Activated CD4-positive, alpha-beta memory T cell treated with anti-CD3 and anti-CD28 coated beads for 36 hours (primary cell): Measurements from ENCODE around the gene TSHZ2. TPM values are rescaled to one million over a fixed set of nuclear protein-coding genes. Genes with fewer than 3 reads are reported as not detected.

Source experiments
- CTCF ChIA-PET: fragments of 350-600 bp; sonication (Branson Sonifier 250); formaldehyde crosslinking; loops from one replicate; lab custom pipeline; 2021; ENCODE audit warnings: antibody characterized with exemption, inconsistent platforms; lab: Charles Lee
- POLR2A ChIA-PET: fragments of 350-600 bp; sonication (Branson Sonifier 250); formaldehyde crosslinking; loops from one replicate; lab custom pipeline; 2021; ENCODE audit warnings: antibody characterized with exemption; lab: Charles Lee
- DNase-seq: peaks from one replicate; pipeline ENCODE4 v3.0.0-alpha.2; 2020
- H3K27ac Mint-ChIP-seq: one replicate; pipeline ENCODE4 v1.8.0; 2021; ENCODE audit warnings: mixed read lengths
- H3K27me3 Mint-ChIP-seq: one replicate; pipeline ENCODE4 v1.8.0; 2021; ENCODE audit warnings: mixed read lengths
- H3K36me3 Mint-ChIP-seq: one replicate; pipeline ENCODE4 v1.8.0; 2021; ENCODE audit warnings: mixed read lengths
- H3K4me1 Mint-ChIP-seq: one replicate; pipeline ENCODE4 v1.8.0; 2021; ENCODE audit warnings: low read depth, mixed read lengths
- H3K4me3 Mint-ChIP-seq: one replicate; pipeline ENCODE4 v1.8.0; 2021; ENCODE audit warnings: mild to moderate bottlenecking, mixed read lengths
- H3K9me3 Mint-ChIP-seq: one replicate; pipeline ENCODE4 v1.8.0; 2021; ENCODE audit warnings: mixed read lengths
- intact Hi-C: fragments of 100-400 bp; cut with micrococcal nuclease; formaldehyde crosslinking; loops from one replicate; pipeline ENCODE4 v1.15.1; 2023
- total RNA-seq, 2 experiments: library from RNA; stranded (reverse); gene quantifications; one replicate each; pipeline ENCODE4 v1.2.3, GENCODE V29; 2021

Gene TSHZ2
- total RNA-seq, 2 experiments from 2014 or later: 28.9 to 36.0 TPM

DNA sequence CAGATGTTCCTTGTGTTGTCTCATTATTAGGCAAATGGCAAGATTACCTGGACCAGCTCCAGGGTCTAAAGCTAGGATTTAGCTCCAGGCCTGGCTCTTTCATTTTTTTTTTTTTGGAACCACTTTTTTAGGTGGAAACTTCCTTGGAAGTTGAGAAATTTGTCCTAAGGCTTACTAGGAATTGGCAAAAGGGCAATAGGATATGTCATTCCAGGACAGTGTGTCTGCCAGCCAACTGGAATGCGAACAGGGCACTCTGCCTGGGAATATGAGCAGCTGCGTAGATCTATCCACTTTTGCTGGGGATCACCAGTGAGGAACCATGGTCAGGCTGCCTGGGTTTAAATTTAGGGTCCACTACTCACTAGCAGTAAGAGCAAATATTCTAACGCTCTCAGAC, 304.0 kb downstream of the TSHZ2 start:
- POLR2A ChIA-PET: interaction anchor here (0.6 kb wide), 1 partner anchor 66 kb away, joined by 3 read pairs; no protein-coding TSS in a partner anchor
- Mint-ChIP-seq H3K4me1 (no peaks in the 10 kb centered on the region), H3K27ac (no peak overlapping the region), H3K27me3 (no peaks in the 10 kb centered on the region), H3K4me3 (no peak overlapping the region), H3K9me3 (no peaks in the 10 kb centered on the region), H3K36me3 (peaks cover 7% of the 10 kb centered on the region)
- intact Hi-C loops: no loop called here
- no peak for DNase-seq
- CTCF ChIA-PET: no interaction called here

DNA sequence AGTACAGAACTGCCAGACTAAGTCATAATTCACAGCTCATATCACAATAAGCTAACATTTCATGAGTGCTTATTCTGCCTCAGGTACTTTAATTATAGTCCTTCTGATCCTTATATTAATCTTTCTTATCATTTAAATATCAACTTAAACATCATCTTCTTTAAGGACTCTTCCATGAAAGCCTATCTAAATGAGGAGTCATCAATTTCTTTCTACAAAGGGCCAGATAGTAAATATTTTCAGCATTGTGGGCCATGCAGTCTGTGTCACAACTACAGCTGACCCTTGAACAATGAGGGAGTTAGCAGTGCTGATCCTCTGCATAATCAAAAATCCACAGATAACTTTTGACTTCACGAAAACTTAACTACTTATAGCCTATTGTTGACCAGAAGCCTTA, 306.4 kb downstream of the TSHZ2 start:
- H3K27me3 Mint-ChIP-seq: no peaks in the 10 kb centered on the region
- peaks cover 6% of the 10 kb centered on the region for H3K36me3 Mint-ChIP-seq
- no peaks in the 10 kb centered on the region for H3K4me1 Mint-ChIP-seq
- no peak overlapping the region for H3K27ac Mint-ChIP-seq
- intact Hi-C loops: no loop called here
- no peaks in the 10 kb centered on the region for H3K9me3 Mint-ChIP-seq
- no peak overlapping the region for H3K4me3 Mint-ChIP-seq
- ChIA-PET POLR2A (no interaction called here), CTCF (interaction anchor here (1.6 kb wide), 1 partner anchor 16 kb away, joined by 4 read pairs; no protein-coding TSS in a partner anchor)
- no peak for DNase-seq

DNA sequence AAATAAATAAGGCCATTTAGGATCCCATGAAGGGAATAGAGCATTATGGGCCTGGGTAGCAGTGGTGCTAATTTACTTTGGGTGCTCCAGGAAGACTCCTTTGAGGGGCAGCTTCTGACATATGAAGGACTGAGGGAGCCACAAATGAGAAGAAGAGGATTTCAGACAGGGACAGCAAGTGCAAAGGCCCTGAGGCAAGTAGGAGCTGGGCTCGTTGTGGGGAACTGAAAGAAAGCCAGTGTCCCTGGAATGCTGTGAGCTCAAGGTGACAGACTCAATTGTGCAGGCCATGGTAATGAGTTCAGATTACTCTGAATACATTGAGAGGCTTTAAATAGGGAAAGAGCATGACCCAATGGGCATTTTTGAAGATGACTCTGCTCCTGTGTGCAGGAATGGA, 307.6 kb downstream of the TSHZ2 start:
- Mint-ChIP-seq H3K9me3 (no peaks in the 10 kb centered on the region), H3K4me1 (no peaks in the 10 kb centered on the region), H3K4me3 (no peak overlapping the region), H3K27ac (no peak overlapping the region), H3K27me3 (no peaks in the 10 kb centered on the region), H3K36me3 (peaks cover 5% of the 10 kb centered on the region)
- intact Hi-C loops: no loop called here
- CTCF ChIA-PET: no interaction called here
- POLR2A ChIA-PET: no interaction called here
- DNase-seq: no peak

DNA sequence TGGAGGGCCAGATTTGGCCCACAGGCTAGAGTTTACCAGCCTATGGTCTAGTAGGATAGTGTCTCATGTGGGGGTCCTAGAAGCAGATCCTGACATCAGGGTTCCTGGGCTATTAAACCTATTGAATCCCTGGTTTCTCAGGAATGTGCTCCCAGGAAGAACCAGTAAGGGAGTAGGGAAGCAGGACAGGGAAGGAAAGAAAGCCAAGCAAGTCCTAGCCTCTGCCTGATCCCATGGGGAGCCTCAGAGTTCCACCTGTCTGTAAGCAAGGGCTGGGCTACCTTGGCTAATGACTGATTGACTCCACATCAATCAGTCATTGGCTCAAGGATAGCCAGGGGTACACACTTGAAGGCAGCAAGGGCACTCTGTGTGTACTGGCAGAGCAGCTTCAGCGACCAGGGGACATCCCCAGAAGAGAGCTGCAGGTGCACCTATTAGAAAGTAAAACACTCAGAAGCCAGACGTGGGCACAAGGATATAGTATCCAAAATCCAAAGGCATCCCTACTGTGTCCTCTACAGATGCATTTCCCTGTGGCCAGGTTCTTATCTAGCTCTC, 309.5 kb downstream of the TSHZ2 start:
- H3K4me1 Mint-ChIP-seq: no peaks in the 10 kb centered on the region
- no peak for DNase-seq
- ChIA-PET CTCF (no interaction called here), POLR2A (no interaction called here)
- intact Hi-C loops: no loop called here
- peaks cover 1% of the 10 kb centered on the region for H3K27me3 Mint-ChIP-seq
- no peak overlapping the region for H3K4me3 Mint-ChIP-seq
- H3K36me3 Mint-ChIP-seq: peaks cover 5% of the 10 kb centered on the region
- no peaks in the 10 kb centered on the region for H3K9me3 Mint-ChIP-seq
- H3K27ac Mint-ChIP-seq: no peak overlapping the region

DNA sequence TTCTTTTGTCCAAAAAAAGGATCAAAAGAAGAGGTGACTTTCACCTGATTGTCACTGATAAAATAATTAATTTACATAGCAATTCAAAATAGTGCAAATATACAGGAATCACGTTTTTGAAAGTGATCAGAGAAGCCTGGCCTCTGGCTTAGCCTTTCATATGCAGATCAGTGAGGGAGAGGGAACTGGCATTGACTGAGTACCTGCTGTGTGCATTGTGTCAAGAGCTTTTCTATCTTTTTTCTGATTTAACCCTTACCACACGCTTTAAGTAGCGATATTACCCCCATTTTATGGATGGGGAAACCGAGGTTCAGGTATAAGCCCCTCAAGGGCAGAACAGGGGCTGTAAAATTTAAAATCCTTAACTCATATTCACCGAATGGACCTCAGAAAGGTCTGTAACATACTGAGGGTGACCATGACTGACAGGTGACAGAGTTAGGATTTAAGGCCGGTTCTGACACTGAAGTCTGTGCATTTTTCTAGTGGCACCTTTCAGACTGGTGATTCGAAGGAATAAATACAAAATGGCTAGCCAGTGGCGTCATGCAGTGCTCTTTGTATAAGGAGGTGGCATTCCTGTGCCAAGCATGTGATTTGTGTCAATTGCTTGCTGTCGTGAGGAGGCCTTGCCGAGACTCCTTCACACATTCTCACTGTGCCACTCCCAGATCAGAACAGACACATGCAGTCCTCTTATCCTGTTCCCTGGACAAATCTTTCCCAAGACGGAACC, 310.2 kb downstream of the TSHZ2 start:
- Mint-ChIP-seq H3K27me3 (peaks cover 1% of the 10 kb centered on the region), H3K27ac (no peak overlapping the region), H3K4me3 (no peak overlapping the region), H3K9me3 (no peaks in the 10 kb centered on the region), H3K36me3 (peaks cover 5% of the 10 kb centered on the region), H3K4me1 (no peaks in the 10 kb centered on the region)
- ChIA-PET CTCF (no interaction called here), POLR2A (no interaction called here)
- intact Hi-C loops: no loop called here
- DNase-seq: no peak

DNA sequence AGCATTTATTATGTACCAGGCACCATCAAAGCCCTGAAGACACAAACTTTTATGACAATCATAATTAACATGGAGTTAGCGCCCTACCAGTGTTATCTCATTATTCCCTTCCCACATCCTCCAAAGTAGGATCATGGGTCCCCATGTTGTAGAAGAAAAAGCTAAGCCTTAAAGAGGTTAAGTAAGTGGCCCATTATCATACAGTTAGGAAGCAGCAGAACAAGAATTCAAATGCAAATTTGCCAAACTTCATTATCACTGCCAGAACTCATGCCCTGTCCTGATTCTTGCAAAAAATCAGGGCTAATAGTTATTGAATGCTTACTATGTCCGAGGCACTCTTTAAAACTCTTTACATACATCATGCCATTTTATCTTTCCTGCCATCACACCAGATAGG, 310.9 kb downstream of the TSHZ2 start:
- no peaks in the 10 kb centered on the region for H3K9me3 Mint-ChIP-seq
- CTCF ChIA-PET: no interaction called here
- H3K4me1 Mint-ChIP-seq: no peaks in the 10 kb centered on the region

DNA sequence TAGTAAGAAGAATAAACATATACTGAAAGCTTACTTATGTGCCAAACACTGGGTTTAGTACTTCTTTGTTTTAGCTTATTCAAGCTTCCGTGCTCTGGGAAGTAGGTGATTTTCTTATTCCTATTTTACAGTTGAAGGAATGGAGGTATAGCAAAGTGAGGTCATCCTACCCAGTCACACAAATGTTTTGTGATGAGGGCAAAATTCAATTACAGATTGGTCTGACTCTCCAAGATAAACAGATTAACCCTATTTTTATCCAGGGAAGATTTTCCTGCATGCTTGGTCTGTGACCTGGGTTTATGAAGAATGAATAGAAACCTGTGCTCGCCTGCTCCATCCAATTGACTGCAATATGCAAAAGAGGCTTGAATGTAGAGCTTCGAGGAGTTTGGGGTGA, 311.4 kb downstream of the TSHZ2 start:
- CTCF ChIA-PET: no interaction called here
- DNase-seq: no peak
- H3K36me3 Mint-ChIP-seq: peaks cover 5% of the 10 kb centered on the region
- no peaks in the 10 kb centered on the region for H3K9me3 Mint-ChIP-seq
- POLR2A ChIA-PET: no interaction called here
- H3K4me1 Mint-ChIP-seq: no peaks in the 10 kb centered on the region
- no peak overlapping the region for H3K4me3 Mint-ChIP-seq
- intact Hi-C loops: no loop called here
- peaks cover 1% of the 10 kb centered on the region for H3K27me3 Mint-ChIP-seq
- no peak overlapping the region for H3K27ac Mint-ChIP-seq

More for the DNA sequence above, 310.9 kb downstream of the TSHZ2 start:
- DNase-seq: no peak
- Mint-ChIP-seq H3K36me3 (peaks cover 5% of the 10 kb centered on the region), H3K4me3 (no peak overlapping the region), H3K27me3 (peaks cover 1% of the 10 kb centered on the region), H3K27ac (no peak overlapping the region)
- intact Hi-C loops: no loop called here
- POLR2A ChIA-PET: no interaction called here

DNA sequence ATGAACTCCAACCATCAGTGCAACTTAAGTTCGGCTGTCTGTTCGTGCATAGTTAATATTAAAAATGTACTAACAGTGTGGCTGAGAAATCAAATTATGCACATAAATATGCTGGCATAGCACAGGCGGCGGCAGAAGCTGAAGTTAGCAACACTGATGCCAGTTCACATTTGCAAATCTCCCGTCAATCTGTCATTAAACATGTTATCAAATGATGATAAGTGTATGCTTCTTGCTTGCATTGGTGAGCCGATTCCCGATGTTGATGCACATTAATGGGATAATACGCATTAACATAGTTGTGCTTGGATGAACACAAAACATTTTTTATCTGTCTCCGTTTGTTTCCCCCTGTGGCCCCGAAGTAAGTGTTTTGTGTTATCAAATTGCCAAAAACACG, 312.1 kb downstream of the TSHZ2 start:
- Mint-ChIP-seq H3K4me3 (no peak overlapping the region), H3K9me3 (no peaks in the 10 kb centered on the region), H3K36me3 (peaks cover 3% of the 10 kb centered on the region), H3K4me1 (no peaks in the 10 kb centered on the region), H3K27ac (no peak overlapping the region), H3K27me3 (peaks cover 3% of the 10 kb centered on the region)
- CTCF ChIA-PET: no interaction called here
- intact Hi-C loops: no loop called here
- DNase-seq: no peak
- POLR2A ChIA-PET: no interaction called here

DNA sequence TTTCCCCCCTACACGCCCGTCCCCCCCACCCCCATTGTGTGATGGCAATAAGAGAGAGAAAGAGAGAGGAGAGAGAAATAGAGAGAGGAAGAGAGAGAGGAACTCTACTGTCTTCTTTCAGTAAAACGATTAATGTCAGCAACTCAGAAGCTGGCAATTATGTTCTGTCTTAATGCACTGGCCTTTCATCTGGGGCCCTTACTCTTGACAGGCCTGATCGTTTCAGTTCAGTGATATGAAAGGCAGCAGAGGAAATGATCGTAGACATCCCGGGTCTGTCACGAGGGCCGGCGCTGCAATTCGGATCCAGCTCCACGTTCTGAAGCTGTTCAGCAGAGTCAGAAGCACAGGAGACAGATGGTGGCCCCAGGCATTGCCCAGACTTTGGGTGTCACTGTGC, 312.5 kb downstream of the TSHZ2 start:
- Mint-ChIP-seq H3K4me1 (no peaks in the 10 kb centered on the region), H3K27me3 (peaks cover 3% of the 10 kb centered on the region), H3K4me3 (no peak overlapping the region), H3K36me3 (peaks cover 1% of the 10 kb centered on the region), H3K27ac (no peak overlapping the region), H3K9me3 (no peaks in the 10 kb centered on the region)
- no peak for DNase-seq
- ChIA-PET CTCF (no interaction called here), POLR2A (no interaction called here)
- intact Hi-C loops: no loop called here

DNA sequence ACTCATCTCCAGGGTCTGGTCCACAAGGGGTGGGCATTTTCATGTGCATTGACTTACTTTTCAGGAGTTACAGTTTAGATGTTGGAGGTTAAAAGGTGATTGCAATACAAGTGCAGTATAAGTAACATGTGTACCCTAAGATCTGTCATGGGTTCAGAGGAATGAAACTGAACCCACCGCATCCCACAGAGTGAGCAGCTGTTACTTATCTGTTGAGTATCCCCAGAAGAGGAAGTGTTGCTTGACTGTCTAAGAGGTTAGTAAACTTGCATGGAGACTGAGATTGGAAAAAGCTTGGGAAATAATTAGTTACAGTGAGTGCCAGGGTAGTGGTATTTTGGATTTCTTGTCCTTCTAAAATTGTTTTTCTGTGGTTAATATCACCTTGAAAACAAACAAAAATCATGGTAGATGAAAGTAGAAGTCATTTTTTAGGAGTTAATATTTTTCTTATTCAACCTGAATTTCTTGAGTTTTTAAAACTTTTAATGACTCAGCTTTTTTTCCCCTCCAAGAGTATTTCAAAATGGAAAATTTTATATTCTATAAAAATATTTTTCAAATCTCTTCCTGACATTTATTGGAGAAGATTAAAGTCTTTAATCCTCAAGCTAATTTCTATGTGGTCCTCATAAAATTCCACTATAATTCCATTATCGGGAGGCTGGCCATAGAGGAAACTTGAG, 315.3 kb downstream of the TSHZ2 start:
- Mint-ChIP-seq H3K9me3 (no peaks in the 10 kb centered on the region), H3K4me3 (no peak overlapping the region), H3K27ac (no peak overlapping the region), H3K27me3 (peaks cover 3% of the 10 kb centered on the region), H3K36me3 (peaks cover 3% of the 10 kb centered on the region), H3K4me1 (no peaks in the 10 kb centered on the region)
- DNase-seq: no peak
- intact Hi-C loops: no loop called here
- ChIA-PET POLR2A (no interaction called here), CTCF (no interaction called here)

DNA sequence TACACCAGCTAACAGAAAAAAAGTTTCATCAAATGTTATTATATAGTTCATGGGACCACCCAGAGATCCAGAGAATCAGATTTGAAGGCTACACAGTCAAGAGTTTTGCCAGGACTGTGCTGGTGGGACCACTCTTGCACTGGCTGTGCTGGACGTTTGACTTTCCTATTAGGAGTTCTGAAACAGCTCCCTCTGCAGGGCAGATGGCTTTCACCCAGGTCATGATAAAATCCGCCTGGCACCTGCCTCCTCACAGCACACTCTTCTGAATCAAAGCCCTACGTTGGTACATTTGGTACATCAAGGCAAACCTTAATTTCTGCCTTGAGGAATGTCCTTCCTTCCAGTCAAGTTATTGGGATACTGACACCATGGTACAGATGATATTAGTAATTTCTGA, 319.4 kb downstream of the TSHZ2 start:
- ChIA-PET CTCF (no interaction called here), POLR2A (interaction anchor here (0.6 kb wide), 1 partner anchor 288 kb away, joined by 3 read pairs; no protein-coding TSS in a partner anchor)
- H3K4me3 Mint-ChIP-seq: no peak overlapping the region
- DNase-seq: no peak
- no peaks in the 10 kb centered on the region for H3K4me1 Mint-ChIP-seq
- peaks cover 5% of the 10 kb centered on the region for H3K36me3 Mint-ChIP-seq
- no peak overlapping the region for H3K27ac Mint-ChIP-seq
- H3K9me3 Mint-ChIP-seq: no peaks in the 10 kb centered on the region
- intact Hi-C loops: no loop called here
- H3K27me3 Mint-ChIP-seq: peaks cover 2% of the 10 kb centered on the region

DNA sequence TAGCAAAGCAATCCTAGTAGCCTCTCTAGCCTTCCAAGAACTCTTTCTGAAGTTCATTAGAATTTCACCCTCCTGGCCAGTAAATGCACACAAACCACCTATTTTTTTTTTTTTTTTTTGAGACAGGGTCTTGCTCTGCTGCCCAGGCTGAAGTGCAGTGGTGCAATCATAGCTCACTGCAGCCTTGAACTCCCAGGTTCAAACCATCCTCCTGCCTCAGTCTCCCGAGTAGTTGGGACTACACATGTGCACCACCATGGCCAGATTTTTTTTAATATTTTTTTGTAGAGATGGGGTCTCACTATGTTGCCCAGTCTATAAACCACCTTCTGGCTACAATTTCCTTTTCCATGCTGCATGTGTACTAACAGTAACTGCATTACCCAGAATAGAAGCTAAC, 320.2 kb downstream of the TSHZ2 start:
- CTCF ChIA-PET: interaction anchor here (0.6 kb wide), 1 partner anchor 449 kb away, joined by 4 read pairs; no protein-coding TSS in a partner anchor
- Mint-ChIP-seq H3K36me3 (peaks cover 5% of the 10 kb centered on the region), H3K27me3 (peaks cover 2% of the 10 kb centered on the region), H3K4me3 (no peak overlapping the region), H3K9me3 (no peaks in the 10 kb centered on the region), H3K4me1 (no peaks in the 10 kb centered on the region), H3K27ac (no peak overlapping the region)
- DNase-seq: no peak
- intact Hi-C loops: no loop called here
- POLR2A ChIA-PET: no interaction called here
